IPS-NIHi7 (cell line): ENCODE measurements around the gene AMHR2.
"Not testable (repeated sequence)": the region's sequence is repeated elsewhere in the genome, so short reads cannot be mapped to it uniquely, and the experiment has no call there.

Experiments used
- DNase-seq: peaks from one replicate; pipeline ENCODE4 v3.0.0; 2012; ENCODE audit warnings: mixed read lengths; ENCODE audit errors: extremely low spot score

AMHR2 gene

GRCh38 chr12:53414756-53415417 lies 8.8 kb upstream of the AMHR2 start:
- no peak for DNase-seq

GRCh38 chr12:53415752-53416389 lies 7.8 kb upstream of the AMHR2 start:
- not testable (repeated sequence) for DNase-seq

GRCh38 chr12:53417291-53417816 lies 6.3 kb upstream of the AMHR2 start:
- DNase-seq = not testable (repeated sequence)

DNA sequence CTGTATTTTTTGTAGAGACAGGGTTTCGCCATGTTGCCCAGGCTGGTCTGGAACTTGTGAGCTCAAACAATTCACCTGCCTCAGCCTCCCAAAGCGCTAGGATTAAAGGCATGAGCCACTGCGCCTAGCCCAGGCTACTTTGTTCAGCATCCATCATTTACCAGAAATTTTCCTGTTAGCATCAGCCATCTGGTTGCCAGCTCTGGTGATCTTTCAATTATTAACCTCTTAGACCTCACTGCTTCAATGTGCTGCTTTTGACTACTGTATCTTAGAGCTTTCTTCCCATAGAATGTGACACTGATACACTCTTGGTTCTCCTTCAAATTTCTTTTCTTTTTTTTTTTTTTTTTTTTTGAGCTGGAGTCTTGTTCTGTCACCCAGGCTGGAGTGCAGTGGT lies 5.4 kb upstream of the AMHR2 start:
- no peak for DNase-seq

- no peak for DNase-seq
These were observed 3.9 kb upstream of the AMHR2 start for GRCh38 chr12:53419756-53420155.

DNA sequence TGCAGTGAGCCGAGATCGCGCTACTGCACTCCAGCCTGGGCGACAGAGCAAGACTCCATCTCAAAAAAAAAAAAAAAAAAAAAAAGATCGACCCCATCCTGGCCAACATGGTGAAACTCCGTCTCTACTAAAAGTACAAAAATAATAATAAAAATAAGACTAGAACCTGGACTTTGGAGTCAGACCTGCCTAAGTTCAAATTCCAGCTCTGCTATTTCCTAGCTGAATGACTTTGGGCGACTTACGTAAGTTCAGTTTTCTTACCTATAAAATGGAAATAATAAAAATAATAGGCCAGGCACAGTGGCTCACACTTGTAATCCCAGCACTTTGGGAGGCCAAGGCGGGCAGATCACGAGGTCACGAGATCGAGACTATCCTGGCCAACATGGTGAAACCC lies 1.4 kb upstream of the AMHR2 start:
- DNase-seq = not testable (repeated sequence)

GRCh38 chr12:53424626-53425514 lies 1.2 kb downstream of the AMHR2 start:
- no peak for DNase-seq

GRCh38 chr12:53425515-53426150 lies 2.0 kb downstream of the AMHR2 start:
- DNase-seq = no peak

GRCh38 chr12:53427905-53428594 lies 4.4 kb downstream of the AMHR2 start:
- DNase-seq = no peak

DNA sequence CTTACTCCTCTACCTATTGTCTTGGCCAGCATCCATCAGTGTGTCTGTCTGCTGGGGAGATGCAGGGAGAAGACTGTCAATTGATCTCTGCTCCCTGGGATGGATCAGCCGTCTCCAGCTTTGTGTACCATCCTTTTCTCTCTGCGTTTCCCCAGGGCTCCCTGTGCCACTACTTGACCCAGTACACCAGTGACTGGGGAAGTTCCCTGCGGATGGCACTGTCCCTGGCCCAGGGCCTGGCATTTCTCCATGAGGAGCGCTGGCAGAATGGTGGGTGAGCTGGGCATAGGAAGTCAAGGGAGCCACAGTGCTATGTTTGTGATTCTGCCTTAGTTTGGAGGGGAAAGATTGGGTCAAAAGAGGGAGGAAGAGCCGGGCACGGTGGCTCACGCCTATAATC lies 5.1 kb downstream of the AMHR2 start:
- DNase-seq = no peak

DNA sequence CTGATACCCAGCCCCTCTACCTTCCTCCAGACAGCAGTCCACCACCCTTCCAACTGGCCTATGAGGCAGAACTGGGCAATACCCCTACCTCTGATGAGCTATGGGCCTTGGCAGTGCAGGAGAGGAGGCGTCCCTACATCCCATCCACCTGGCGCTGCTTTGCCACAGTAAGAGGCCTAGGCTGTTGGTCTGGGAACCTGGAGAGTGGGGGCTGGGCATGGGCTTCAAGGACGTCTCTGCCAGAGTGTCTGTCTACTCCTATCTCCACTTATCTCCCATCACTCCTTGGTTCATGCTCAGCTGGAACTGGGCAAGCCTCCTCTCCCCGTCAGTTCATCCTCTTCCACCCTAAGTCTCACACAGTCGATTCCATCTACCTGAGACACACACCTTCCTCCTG lies 6.5 kb downstream of the AMHR2 start:
- DNase-seq = no peak

GRCh38 chr12:53431187-53431586 lies 7.5 kb downstream of the AMHR2 start:
- no peak for DNase-seq

DNA sequence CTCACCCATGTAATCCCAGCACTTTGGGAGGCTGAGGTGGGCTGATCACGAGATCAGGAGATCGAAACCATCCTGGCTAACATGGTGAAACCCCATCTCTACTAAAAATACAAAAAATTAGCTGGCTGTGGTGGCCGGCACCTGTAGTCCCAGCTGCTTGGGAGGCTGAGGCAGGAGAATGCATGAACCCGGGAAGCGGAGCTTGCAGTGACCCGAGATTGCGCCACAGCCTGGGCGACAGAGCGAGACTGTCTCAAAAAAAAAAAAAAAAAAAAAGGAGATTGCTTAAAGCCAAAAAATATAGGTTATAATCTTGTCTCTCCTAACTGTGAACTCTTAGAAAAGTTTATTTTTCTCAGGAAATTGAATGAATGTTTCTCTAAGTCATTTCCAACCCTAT lies 11.7 kb downstream of the AMHR2 start:
- DNase-seq = not testable (repeated sequence)

- DNase-seq = not testable (repeated sequence)
These were observed 15.9 kb downstream of the AMHR2 start for GRCh38 chr12:53439582-53439981.

- DNase-seq = peak; percentile 96
These were observed 17.6 kb downstream of the AMHR2 start, which contains the start of gene PRR13 for GRCh38 chr12:53441040-53441833. PRR13 (plus strand) TSS chr12:53441734; CDS start chr12:53442715, 981 bp downstream.

DNA sequence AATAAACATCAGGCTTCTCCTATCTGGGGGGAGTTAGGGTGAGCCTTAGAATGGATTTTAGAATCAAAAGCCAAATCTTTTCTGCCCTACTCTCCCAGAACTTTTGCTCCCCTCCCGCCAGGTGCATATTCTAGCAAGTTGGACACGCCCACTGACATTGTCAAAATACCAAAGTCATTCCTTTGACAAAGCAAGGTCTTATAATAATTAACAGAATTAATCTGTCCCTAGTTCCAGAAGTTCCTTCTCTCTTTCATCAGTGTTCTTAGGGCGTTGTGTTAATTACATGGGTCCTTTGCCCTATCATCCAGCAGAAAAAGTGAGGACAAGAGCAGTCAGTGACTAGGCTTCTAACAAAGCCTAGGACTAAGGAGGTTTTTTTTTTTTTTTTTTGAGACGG lies 20.3 kb downstream of the AMHR2 start:
- DNase-seq = no peak

DNA sequence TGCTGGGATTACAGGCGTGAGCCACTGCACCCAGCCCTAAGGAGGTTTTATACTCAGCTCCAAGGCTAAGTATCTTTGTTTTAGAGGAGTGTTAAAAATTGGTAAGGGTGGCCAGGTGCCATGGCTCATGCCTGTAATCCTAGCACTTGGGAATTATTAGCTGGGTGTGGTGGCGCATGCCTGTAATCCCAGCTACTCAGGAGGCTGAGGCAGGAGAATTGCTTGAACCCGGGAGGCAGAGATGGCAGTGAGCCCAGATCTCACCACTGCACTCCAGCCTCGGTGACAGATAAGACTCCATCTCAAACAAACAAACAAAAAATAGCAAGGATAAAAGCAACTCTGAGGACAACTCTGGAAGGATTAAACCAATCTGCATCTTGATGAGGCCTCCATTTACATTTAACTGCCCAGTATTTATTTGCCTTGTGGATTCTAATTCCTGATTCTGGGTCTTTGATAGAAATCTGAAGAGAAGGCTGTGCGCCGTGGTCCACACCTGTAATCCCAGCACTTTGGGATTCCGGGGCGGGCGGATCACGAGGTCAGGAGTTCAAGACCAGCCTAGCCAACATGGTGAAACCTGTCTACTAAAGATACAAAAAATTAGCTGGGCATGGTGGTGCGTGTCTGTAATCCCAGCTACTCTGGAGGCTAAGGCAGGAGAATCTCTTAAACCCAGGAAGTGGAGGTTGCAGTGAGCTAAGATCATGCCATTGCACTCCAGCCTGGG lies 21.1 kb downstream of the AMHR2 start:
- not testable (repeated sequence) for DNase-seq

DNA sequence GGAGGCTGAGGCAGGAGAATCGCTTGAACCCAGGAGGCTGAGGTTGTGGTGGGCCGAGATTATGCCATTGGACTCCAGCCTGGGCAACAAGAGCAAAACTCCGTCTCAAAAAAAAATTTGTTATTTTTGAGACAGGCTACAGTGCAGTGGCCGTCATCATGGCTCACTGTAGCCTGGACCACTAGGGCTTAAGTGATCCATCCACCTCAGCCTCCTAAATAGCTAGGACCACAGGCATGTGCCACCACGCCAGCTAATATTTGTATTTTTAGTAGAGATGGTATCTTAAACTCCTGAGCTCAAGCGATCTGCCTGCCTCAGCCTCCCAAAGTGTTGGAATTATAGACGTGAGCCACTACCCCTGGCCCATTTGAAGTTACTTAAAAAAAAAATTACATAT lies 27.3 kb downstream of the AMHR2 start:
- no peak for DNase-seq

- peak; percentile 96 for DNase-seq
These were observed 28.1 kb downstream of the AMHR2 start, which contains the start of gene PCBP2 for GRCh38 chr12:53451661-53452158. PCBP2 (plus strand) TSS chr12:53452102; CDS start chr12:53454801, 2,699 bp downstream.
